K562 (cell line): ENCODE measurements around the gene GPR89A.
"Not testable (repeated sequence)": the region's sequence is repeated elsewhere in the genome, so short reads cannot be mapped to it uniquely, and the experiment has no call there.

Experiments used
- POLR2A ChIP-seq: fragments of 450-650 bp; conservative IDR thresholded peaks from 2 replicates; pipeline ENCODE4 v1.6.1; 2016
- POLR2AphosphoS5 ChIP-seq: IDR thresholded peaks from 2 replicates; pipeline ENCODE4 v1.6.1; 2011; ENCODE audit warnings: mild to moderate bottlenecking, low read depth, low read length, moderate library complexity; ENCODE audit not compliant: control insufficient read depth, insufficient read depth
- PREB ChIP-seq: sonication (generic); formaldehyde crosslinking; IDR thresholded peaks from 2 replicates; pipeline ENCODE4 v1.8.1; 2023; ENCODE audit warnings: mild to moderate bottlenecking, missing genetic modification reagents
- TF ChIP-seq, protein P1 (sequence below), 3 experiments: IDR thresholded peaks in 2 of 3; conservative IDR thresholded peaks in 1 of 3; 2 replicates each; pipeline ENCODE4 v1.5.1; 2011 to 2012; ENCODE audit warnings: low read length in 3 of 3, mild to moderate bottlenecking in 3 of 3, control low read depth in 2 of 3, improper control_type of control experiment in 1 of 3, inconsistent platforms in 1 of 3, low read depth in 1 of 3, mixed read lengths in 1 of 3, moderate library complexity in 1 of 3; ENCODE audit not compliant: insufficient read depth in 2 of 3

- not testable (repeated sequence) for TF ChIP-seq POLR2A; POLR2AphosphoS5; PREB (CRISPR knock-in tag)
- TF ChIP-seq, protein P1, sequence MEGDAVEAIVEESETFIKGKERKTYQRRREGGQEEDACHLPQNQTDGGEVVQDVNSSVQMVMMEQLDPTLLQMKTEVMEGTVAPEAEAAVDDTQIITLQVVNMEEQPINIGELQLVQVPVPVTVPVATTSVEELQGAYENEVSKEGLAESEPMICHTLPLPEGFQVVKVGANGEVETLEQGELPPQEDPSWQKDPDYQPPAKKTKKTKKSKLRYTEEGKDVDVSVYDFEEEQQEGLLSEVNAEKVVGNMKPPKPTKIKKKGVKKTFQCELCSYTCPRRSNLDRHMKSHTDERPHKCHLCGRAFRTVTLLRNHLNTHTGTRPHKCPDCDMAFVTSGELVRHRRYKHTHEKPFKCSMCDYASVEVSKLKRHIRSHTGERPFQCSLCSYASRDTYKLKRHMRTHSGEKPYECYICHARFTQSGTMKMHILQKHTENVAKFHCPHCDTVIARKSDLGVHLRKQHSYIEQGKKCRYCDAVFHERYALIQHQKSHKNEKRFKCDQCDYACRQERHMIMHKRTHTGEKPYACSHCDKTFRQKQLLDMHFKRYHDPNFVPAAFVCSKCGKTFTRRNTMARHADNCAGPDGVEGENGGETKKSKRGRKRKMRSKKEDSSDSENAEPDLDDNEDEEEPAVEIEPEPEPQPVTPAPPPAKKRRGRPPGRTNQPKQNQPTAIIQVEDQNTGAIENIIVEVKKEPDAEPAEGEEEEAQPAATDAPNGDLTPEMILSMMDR (IDR thresholded peaks at IDR 0.05 in 2 of 3, conservative IDR thresholded peaks at IDR 0.05 in 1 of 3; ENCODE audit: insufficient read depth in 2 of 3, low read depth in 1 of 3, low read length in 3 of 3): not testable (repeated sequence)
These were observed 11.6 kb upstream of the GPR89A start for GRCh38 chr1:145596236-145596635.
